HG03045 (cell line): ENCODE measurements around the gene PSMD6.

ENCODE experiments used
- ATAC-seq: cut with Tn5 transposase; IDR thresholded peaks from one replicate; pipeline ENCODE4 v1.9.1; 2021; ENCODE audit warnings: mild to moderate bottlenecking, moderate library complexity; ENCODE audit not compliant: unreplicated experiment

Gene PSMD6

GRCh38 chr3:64023187-64023860 lies at the start of gene PSMD6:
Gene PSMD6 (minus strand): TSS chr3:64023494. CDS start chr3:64023419, 75 bp downstream.
- peak; percentile 98 for ATAC-seq

GRCh38 chr3:64072126-64072525 lies 48.8 kb upstream of the PSMD6 start:
- no peak for ATAC-seq

- no peak for ATAC-seq
These were observed 47.4 kb upstream of the PSMD6 start for GRCh38 chr3:64070704-64071103.

DNA sequence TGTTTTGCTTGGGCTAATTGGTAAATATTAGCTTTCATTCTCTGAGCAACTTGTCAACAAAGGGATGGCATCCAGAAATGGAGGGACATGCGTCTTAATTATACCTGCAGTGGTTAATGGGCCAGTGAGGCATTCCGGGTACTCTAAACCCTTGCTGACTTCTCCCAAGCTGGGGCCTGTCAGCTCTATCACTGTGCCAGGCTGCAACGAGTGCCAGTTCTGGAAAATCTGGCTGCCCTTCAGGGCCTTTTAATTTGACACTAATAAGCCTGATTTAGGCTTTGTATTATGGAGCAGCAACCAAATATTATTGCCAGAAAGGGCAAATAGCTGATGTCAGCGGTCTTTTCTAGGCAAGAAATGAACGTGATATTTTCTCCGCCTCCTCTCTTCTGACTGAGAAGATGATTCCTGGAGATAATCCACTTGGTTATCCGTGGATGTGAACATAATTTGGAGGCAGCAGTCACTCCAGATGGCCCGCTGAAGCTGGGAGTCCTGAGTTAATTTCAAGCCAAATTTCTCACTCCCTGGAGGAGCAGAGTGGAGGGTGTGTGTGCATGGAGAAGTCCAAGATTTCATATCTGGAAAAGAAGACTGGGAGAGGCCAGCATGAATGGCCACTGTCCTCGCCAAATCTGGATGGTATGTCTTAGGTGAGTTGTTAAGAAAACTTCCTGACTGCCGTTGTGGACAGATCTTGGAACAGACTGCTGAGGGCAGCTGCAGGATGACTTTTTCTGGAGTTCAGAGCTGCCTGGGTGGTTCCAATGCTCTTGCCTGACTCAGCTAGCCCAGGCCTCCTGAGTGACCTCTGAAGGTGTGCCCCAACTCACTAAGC lies 44.4 kb upstream of the PSMD6 start:
- no peak for ATAC-seq

- no peak for ATAC-seq
These were observed 41.5 kb upstream of the PSMD6 start for GRCh38 chr3:64064804-64065203.

- ATAC-seq, result no peak
These were observed 40.7 kb upstream of the PSMD6 start for GRCh38 chr3:64063983-64064438.

- no peak for ATAC-seq
These were observed 40.1 kb upstream of the PSMD6 start for GRCh38 chr3:64063207-64063982.

DNA sequence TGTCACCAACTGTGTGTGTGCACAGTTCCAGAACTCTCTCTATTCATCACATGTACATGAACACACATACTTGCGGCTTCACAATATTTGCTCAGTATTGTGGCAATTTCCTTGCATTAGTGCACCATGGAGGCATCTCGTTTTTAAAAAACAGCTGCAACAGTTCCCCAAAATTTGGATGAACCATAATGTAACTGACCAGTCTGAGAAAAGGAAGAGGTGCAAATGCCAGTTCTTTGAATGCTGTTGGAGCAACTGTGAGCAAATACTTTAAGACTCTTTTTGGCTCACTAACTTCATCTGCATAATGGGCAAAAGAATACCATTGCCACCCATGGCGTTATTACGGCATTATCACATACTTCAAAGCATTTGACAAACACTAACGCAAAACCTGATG lies 38.3 kb upstream of the PSMD6 start:
- ATAC-seq, result no peak

- no peak for ATAC-seq
These were observed 36.3 kb upstream of the PSMD6 start for GRCh38 chr3:64059484-64060175.

GRCh38 chr3:64058566-64058965 lies 35.3 kb upstream of the PSMD6 start:
- ATAC-seq, result no peak

DNA sequence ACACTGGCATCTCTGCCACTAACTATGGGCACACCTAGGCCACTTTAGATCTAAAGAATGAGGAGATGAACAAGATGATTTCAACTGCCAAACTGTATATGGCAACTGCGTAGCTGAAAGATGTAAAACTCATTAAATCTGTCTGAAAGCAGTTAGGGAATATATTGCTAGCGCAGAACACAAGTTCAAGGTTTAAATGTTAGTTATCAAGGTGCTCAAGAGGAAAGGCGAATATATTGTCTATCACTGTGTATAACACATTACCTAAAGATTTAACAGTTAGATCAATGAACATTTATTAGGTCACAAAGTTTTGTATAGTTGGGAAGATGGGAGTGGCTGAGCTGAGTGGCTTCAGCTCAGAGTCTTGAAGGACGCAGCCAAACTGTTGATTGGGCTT lies 33.9 kb upstream of the PSMD6 start:
- ATAC-seq, result no peak

- ATAC-seq, result no peak
These were observed 33.4 kb upstream of the PSMD6 start for GRCh38 chr3:64056606-64057180.

DNA sequence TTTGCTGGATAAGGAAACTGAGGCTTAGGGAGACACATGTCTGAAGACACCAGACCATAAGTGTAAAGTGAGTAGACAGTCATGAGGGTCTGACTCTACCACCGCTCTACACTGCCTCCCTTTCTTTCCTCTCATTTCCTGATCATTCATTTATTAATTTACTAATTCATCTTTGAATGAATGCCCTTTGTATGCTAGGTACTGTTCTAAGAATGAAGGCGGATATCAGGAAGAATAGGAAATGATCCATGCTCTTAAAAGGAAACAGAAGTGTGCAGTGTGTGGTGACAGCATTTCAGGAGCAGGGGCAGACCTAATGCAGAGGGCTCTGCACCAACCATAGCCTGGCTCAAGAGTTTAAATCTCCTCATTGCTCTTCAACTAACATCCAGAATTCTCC lies 31.8 kb upstream of the PSMD6 start:
- no peak for ATAC-seq

GRCh38 chr3:64054488-64054887 lies 31.2 kb upstream of the PSMD6 start:
- no peak for ATAC-seq

DNA sequence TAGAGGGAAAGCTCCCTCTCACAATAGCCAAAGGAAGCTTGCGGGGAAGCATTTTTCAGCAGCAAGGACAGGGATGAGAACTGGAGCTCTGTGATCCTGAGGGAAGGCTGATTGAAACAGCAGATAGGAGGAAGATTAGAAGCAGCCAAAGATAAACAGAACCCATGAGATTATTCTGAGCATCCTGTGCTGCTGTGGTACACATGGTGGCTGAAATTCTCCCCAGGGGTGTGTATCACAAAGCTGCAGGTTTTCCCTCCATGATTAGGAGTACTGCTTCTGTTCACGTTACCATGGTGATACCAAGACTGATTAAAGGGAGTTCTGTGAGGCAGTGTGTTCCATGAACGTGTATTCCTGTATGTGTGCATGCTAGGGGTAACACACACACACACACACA lies 30.3 kb upstream of the PSMD6 start:
- ATAC-seq, result no peak

DNA sequence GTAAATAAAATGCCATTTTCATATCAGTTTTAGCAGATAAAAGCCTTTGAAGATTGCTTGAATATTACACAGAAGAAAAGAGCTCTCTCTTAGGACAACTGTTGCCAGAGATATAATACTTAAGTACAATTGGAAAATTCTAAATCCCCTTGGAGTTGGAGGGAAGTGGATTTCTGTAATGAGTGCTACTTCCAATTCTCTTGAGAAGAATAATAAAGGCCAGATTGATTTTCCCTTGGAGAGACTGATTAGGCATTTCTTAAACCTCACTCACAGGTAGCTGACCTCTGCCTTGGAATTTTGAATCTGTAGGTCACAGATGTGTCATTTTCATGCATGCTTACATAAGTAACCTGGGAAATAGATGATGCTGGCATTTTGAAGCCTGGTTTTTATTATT lies 29.8 kb upstream of the PSMD6 start:
- no peak for ATAC-seq

- no peak for ATAC-seq
These were observed 26.5 kb upstream of the PSMD6 start for GRCh38 chr3:64049832-64050231.

- ATAC-seq, result no peak
These were observed 25.8 kb upstream of the PSMD6 start for GRCh38 chr3:64049136-64049535.

- ATAC-seq, result no peak
These were observed 25.4 kb upstream of the PSMD6 start for GRCh38 chr3:64048631-64049061.

DNA sequence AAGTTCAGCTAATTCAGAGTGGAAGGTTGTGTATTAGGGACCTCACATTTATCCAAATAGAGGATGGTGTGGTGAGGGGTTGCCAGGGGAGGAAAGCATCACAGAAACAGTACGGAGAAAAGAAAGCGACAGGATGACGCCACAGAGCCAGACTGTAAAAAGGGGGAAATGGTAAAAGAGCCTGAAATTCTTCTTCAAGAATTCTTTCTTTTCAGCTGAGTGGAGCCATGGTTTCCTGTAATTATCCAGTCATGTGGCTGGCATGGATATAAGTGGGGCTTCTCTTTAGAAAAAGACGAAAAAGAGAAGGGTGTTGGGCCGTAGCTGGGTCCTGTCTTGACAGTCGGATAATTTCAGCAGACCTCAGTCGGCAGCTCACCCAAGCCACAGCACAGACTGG lies 24.5 kb upstream of the PSMD6 start:
- no peak for ATAC-seq
